Measurements from ENCODE around the gene FGD5. TPM values are rescaled to one million over a fixed set of nuclear protein-coding genes. Genes with fewer than 3 reads are reported as not detected.
A peak's percentile ranks its signal among the peaks of the same experiment; 100 is the strongest.

Gene FGD5
- total RNA-seq, 2 experiments from 2014 or later = 0.31 to 0.32 TPM

DNA sequence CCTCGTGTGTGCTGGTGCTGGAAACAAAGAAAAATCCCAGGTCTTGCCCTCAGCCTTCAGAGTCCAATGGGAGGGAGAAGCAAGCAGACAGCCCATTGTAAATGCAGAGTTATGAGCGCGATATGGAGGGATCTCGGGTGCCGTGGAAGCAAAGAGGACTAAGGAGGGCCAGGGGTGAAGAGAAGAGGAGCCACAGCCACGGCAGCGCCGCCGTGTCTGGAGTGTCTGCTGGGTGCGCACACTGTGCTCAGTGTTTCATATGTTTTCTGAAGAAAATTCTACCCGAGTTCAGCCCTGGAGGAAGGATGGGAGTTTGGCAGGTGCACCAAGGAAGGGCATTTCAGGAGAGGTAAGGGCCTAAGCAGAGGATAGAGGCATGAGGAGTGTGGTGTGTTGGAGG lies 92.9 kb downstream of the FGD5 start:
- Mint-ChIP-seq H3K4me1 (ENCODE audit: low read depth) (peaks cover 4% of the 10 kb centered on the region), H3K36me3 (ENCODE audit: low read depth) (no peaks in the 10 kb centered on the region), H3K4me3 (no peak overlapping the region), H3K9me3 (ENCODE audit: insufficient read depth) (no peaks in the 10 kb centered on the region), H3K27ac (peak overlapping the region; percentile 18), H3K27me3 (ENCODE audit: low read depth) (peaks cover 6% of the 10 kb centered on the region)
- no peak for ATAC-seq
- ChIA-PET CTCF (interaction anchor here (0.7 kb wide), 1 partner anchor 275 kb away, joined by 3 read pairs; no protein-coding TSS in a partner anchor), POLR2A (interaction anchor here (0.6 kb wide), 1 partner anchor 10 kb away, joined by 4 read pairs; no protein-coding TSS in a partner anchor)
- no peak for DNase-seq

DNA sequence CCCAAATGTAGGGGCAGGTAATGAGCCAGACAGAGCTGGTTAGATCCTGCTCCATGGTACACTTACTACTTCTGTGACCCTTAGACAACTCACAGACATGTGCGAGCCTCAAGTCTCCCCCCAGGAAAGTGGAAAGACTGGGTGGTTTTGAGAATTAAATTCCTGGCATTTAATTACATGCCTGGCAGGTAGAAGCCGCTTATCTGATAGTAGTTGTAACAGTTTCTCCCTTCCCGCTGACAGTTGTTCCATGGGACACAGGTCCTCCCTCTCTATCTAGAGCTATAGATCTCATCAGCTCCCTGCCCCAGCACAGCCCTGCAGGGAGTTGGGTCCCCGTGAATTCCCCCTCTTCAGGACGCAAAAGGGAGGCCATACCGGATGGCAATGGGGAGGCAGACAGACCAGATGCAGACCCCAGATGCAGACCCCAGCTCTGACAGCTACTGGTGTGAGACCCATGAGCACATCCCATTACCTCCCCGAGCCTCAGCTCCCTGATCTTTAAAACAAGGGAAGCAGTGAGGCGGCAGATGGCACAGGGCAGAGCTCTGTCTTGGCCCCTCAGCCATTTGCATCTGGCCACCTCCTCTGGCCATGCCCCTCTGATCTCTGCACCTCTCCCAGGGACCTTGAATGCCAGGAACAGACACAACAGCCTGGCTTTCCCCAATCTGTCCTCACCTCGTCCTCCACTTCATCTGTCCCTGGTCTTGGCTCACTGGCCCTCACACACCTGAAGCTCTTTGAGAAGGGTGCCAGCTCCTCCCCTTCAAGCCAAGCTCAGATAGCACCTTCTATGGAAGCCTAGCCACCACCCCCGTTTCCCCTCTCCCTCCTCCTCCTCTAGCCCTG lies 94.5 kb downstream of the FGD5 start:
- no peak for ATAC-seq
- Mint-ChIP-seq H3K36me3 (ENCODE audit: low read depth) (no peaks in the 10 kb centered on the region), H3K4me3 (no peak overlapping the region), H3K4me1 (ENCODE audit: low read depth) (no peaks in the 10 kb centered on the region), H3K9me3 (ENCODE audit: insufficient read depth) (no peaks in the 10 kb centered on the region), H3K27ac (no peak overlapping the region), H3K27me3 (ENCODE audit: low read depth) (peaks cover 13% of the 10 kb centered on the region)
- no peak for DNase-seq
- CTCF ChIA-PET = interaction anchor here (1.0 kb wide), 3 partner anchors 122 to 281 kb away, joined by 3 to 4 read pairs (median 3); no protein-coding TSS in a partner anchor
- POLR2A ChIA-PET = no interaction called here

DNA sequence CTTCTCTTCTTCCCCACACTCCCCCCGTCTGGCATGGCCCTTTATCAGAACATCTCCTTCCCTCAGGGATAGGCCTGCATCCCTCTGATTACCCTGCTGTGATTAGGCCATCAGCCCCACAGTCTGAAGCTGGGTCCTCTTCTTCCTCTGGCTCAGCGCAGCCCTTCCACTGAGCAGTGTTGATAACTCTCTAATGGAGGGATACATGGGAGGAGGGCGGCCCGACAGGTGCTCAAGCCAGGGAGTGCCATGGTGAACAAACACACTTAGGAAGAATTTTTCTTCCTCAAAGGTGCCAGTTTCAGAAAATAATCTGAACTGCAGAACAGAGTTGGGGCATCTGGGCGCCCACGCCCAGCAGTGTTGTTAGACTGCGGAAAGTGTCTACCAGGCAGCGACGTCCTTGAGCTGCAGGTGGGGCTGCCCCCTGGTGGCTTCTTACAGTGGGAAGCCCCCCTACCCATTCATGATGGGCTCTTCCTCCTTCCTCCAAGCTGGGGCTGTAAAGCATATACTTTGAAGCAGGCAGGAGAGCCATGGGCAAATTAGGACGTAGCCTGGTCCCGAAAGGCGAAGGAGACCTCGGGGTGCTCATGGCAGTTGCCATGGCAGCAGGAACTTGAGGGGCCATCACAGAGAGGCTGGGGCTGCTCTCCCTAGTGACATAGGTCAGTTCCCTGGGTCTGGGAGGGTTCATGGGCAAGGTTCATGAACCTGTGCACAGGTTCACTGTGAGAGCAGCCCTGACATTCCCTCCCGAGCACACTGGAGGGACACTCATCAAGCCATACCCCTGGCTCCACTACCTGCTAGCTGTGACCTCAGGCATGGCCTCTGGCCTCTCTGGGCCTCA lies 95.4 kb downstream of the FGD5 start:
- Mint-ChIP-seq H3K27me3 (ENCODE audit: low read depth) (peaks cover 13% of the 10 kb centered on the region), H3K27ac (no peak overlapping the region), H3K4me1 (ENCODE audit: low read depth) (no peaks in the 10 kb centered on the region), H3K4me3 (no peak overlapping the region), H3K36me3 (ENCODE audit: low read depth) (no peaks in the 10 kb centered on the region), H3K9me3 (ENCODE audit: insufficient read depth) (no peaks in the 10 kb centered on the region)
- ChIA-PET POLR2A (interaction anchor here (1.1 kb wide), 1 partner anchor 263 kb away, joined by 3 read pairs; the partner anchor contains the start of gene CCDC174), CTCF (interaction anchor here (1.0 kb wide), 3 partner anchors 123 to 282 kb away, joined by 3 to 4 read pairs (median 3); no protein-coding TSS in a partner anchor)
- ATAC-seq = no peak
- DNase-seq = no peak

DNA sequence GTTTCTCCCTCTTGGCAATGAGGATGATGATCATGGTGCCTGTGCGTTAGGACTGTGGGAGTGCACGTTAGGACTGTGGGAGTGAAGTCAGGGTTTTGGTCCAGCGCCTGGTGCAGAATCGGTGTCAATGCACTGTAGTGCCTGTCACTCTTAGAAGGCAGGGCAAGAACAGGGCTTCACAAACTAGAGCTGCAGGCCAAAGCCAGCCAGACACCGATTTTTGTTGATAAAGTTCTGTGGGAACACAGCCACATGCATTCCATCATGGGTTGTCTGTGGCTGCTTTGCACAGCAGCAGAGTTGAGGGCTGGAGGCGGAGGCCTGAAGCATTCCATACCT lies 96.0 kb downstream of the FGD5 start:
- no peak overlapping the region for H3K4me3 Mint-ChIP-seq
- CTCF ChIA-PET = interaction anchor here (1.0 kb wide), 1 partner anchor 137 kb away, joined by 3 read pairs; no protein-coding TSS in a partner anchor
- H3K27ac Mint-ChIP-seq = no peak overlapping the region
- no peaks in the 10 kb centered on the region for H3K9me3 Mint-ChIP-seq (ENCODE audit: insufficient read depth)
- peaks cover 13% of the 10 kb centered on the region for H3K27me3 Mint-ChIP-seq (ENCODE audit: low read depth)
- DNase-seq (no peak), ATAC-seq (no peak)
- H3K36me3 Mint-ChIP-seq (ENCODE audit: low read depth) = no peaks in the 10 kb centered on the region
- H3K4me1 Mint-ChIP-seq (ENCODE audit: low read depth) = no peaks in the 10 kb centered on the region
- POLR2A ChIA-PET = interaction anchor here (1.1 kb wide), 1 partner anchor 263 kb away, joined by 3 read pairs; the partner anchor contains the start of gene CCDC174

- no peak overlapping the region for H3K4me3 Mint-ChIP-seq
- no peaks in the 10 kb centered on the region for H3K4me1 Mint-ChIP-seq (ENCODE audit: low read depth)
- no peaks in the 10 kb centered on the region for H3K9me3 Mint-ChIP-seq (ENCODE audit: insufficient read depth)
- ChIA-PET CTCF (interaction anchor here (1.2 to 1.6 kb wide), 2 partner anchors 41 to 125 kb away, joined by 3 to 8 read pairs; no protein-coding TSS in a partner anchor), POLR2A (no interaction called here)
- no peak overlapping the region for H3K27ac Mint-ChIP-seq
- peak; percentile 63 for ATAC-seq
- H3K36me3 Mint-ChIP-seq (ENCODE audit: low read depth) = no peaks in the 10 kb centered on the region
- peak; percentile 56 for DNase-seq
- H3K27me3 Mint-ChIP-seq (ENCODE audit: low read depth) = peaks cover 13% of the 10 kb centered on the region
Measured at GRCh38 chr3:14915636-14916222, 97.0 kb downstream of the FGD5 start.

GRCh38 chr3:14918356-14918860 lies 99.6 kb downstream of the FGD5 start:
- CTCF ChIA-PET = interaction anchor here (1.3 kb wide), 1 partner anchor 267 kb away, joined by 3 read pairs; the partner anchor contains the start of gene CCDC174

GRCh38 chr3:14920536-14920935 lies 101.8 kb downstream of the FGD5 start:
- CTCF ChIA-PET = interaction anchor here (0.6 to 3.1 kb wide), 28 partner anchors 24 to 1024 kb away, joined by 3 to 38 read pairs (median 4); partner anchors contain the start of genes CCDC174 and MRPS25
- no peak for DNase-seq
- Mint-ChIP-seq H3K27ac (no peak overlapping the region), H3K4me3 (no peak overlapping the region), H3K4me1 (ENCODE audit: low read depth) (no peaks in the 10 kb centered on the region), H3K27me3 (ENCODE audit: low read depth) (peaks cover 7% of the 10 kb centered on the region), H3K36me3 (ENCODE audit: low read depth) (no peaks in the 10 kb centered on the region), H3K9me3 (ENCODE audit: insufficient read depth) (no peaks in the 10 kb centered on the region)
- POLR2A ChIA-PET = interaction anchor here (1.8 kb wide), 1 partner anchor 269 kb away, joined by 8 read pairs; the partner anchor contains the start of gene CCDC174
- ATAC-seq = peak; percentile 6

More at GRCh38 chr3:14918356-14918860, 99.6 kb downstream of the FGD5 start:
- no peak for DNase-seq
- no peak for ATAC-seq
- POLR2A ChIA-PET = no interaction called here
- no peak overlapping the region for H3K4me3 Mint-ChIP-seq
- peaks cover 7% of the 10 kb centered on the region for H3K27me3 Mint-ChIP-seq (ENCODE audit: low read depth)
- no peaks in the 10 kb centered on the region for H3K4me1 Mint-ChIP-seq (ENCODE audit: low read depth)
- H3K9me3 Mint-ChIP-seq (ENCODE audit: insufficient read depth) = no peaks in the 10 kb centered on the region
- H3K36me3 Mint-ChIP-seq (ENCODE audit: low read depth) = no peaks in the 10 kb centered on the region
- H3K27ac Mint-ChIP-seq = no peak overlapping the region

- Mint-ChIP-seq H3K27ac (no peak overlapping the region), H3K36me3 (ENCODE audit: low read depth) (no peaks in the 10 kb centered on the region), H3K9me3 (ENCODE audit: insufficient read depth) (no peaks in the 10 kb centered on the region), H3K4me1 (ENCODE audit: low read depth) (no peaks in the 10 kb centered on the region), H3K27me3 (ENCODE audit: low read depth) (peaks cover 7% of the 10 kb centered on the region), H3K4me3 (no peak overlapping the region)
- ChIA-PET POLR2A (interaction anchor here (1.8 kb wide), 1 partner anchor 269 kb away, joined by 8 read pairs; the partner anchor contains the start of gene CCDC174), CTCF (interaction anchor here (0.6 to 3.1 kb wide), 41 partner anchors 9 to 1025 kb away, joined by 3 to 38 read pairs (median 4); partner anchors contain the start of genes C3orf20, CCDC174 and MRPS25)
- ATAC-seq (peak; percentile 92), DNase-seq (peak; percentile 87)
Measured at GRCh38 chr3:14921034-14921616, 102.4 kb downstream of the FGD5 start.

DNA sequence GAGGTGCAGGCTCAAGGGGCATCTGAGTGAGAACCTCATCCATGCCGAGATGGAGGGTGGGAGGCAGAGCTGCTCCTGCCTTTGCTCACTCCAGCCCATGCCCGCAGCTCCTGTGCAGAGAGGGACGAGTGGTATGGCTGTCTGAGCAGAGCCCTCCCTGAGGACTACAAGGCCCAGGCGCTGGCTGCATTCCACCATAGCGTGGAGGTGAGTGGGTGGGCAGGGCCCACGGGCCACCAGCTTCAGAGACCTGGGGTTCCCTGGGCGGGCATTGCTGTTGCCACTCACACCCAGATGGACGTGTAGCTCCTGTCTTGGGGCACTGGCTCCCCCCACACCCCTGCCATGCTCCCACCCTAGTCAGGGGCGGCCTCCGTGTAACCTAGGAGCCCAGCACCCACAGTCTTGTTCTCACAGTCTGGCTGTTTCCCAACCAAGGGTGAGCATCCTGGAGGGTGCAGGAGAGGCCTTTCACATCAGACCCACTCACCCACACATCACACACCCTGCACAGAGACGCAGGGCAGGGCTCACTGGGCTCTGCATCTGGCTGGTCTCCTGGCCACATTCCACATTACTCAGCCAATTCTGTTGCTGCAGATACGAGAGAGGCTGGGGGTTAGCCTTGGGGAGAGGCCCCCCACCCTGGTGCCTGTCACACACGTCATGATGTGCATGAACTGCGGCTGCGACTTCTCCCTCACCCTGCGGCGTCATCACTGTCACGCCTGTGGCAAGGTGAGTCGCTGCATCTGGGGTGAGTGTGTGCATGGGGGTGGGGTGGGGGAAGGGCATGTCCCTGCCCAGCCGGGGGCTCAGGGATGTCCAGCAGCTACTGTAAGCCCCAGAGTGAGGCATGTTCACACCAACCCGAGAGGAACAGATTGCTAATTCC lies 103.3 kb downstream of the FGD5 start:
- Mint-ChIP-seq H3K9me3 (ENCODE audit: insufficient read depth) (no peaks in the 10 kb centered on the region), H3K27ac (no peak overlapping the region), H3K27me3 (ENCODE audit: low read depth) (peaks cover 4% of the 10 kb centered on the region), H3K4me1 (ENCODE audit: low read depth) (no peaks in the 10 kb centered on the region), H3K36me3 (ENCODE audit: low read depth) (no peaks in the 10 kb centered on the region), H3K4me3 (no peak overlapping the region)
- ATAC-seq (no peak), DNase-seq (no peak)
- ChIA-PET POLR2A (interaction anchor here (0.5 to 1.8 kb wide), 2 partner anchors 10 to 270 kb away, joined by 4 to 8 read pairs; partner anchors contain the start of gene CCDC174), CTCF (interaction anchor here (0.6 to 3.1 kb wide), 40 partner anchors 8 to 1025 kb away, joined by 3 to 38 read pairs (median 4); partner anchors contain the start of genes C3orf20 and CCDC174)

DNA sequence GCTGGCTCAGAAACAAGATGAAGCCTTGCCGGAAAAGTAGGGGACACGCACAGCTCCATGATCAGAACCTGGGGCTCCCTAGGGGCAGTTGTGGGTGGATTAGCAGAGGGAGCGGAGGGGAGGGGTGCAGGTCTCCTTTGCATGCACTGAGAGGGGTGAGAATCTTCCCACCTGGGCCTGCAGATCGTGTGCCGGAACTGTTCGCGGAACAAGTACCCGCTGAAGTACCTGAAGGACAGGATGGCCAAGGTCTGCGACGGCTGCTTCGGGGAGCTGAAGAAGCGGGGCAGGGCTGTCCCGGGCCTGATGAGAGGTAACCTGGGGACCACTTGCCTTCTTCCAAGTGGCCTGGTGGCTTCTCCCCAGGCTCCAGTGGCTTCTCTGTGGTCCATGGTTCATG lies 104.1 kb downstream of the FGD5 start:
- Mint-ChIP-seq H3K27me3 (ENCODE audit: low read depth) (peaks cover 2% of the 10 kb centered on the region), H3K27ac (no peak overlapping the region), H3K36me3 (ENCODE audit: low read depth) (no peaks in the 10 kb centered on the region), H3K9me3 (ENCODE audit: insufficient read depth) (no peaks in the 10 kb centered on the region), H3K4me3 (no peak overlapping the region), H3K4me1 (ENCODE audit: low read depth) (no peaks in the 10 kb centered on the region)
- DNase-seq = no peak
- CTCF ChIA-PET = interaction anchor here (0.9 to 1.5 kb wide), 3 partner anchors 9 to 143 kb away, joined by 3 to 4 read pairs (median 3); no protein-coding TSS in a partner anchor
- ATAC-seq = no peak
- POLR2A ChIA-PET = no interaction called here

All from activated CD8-positive, alpha-beta T cell treated with anti-CD3 and anti-CD28 coated beads, Interleukin-2, amount 10 ng/mL, durations not matched to agents 7 days and 5 days (primary cell).